8988T (cell line): Measurements from ENCODE around the gene KLK15.
"Not testable (repeated sequence)": the region's sequence is repeated elsewhere in the genome, so short reads cannot be mapped to it uniquely, and the experiment has no call there.

Experiments used
- DNase-seq: peaks from one replicate; pipeline ENCODE4 v3.0.0; 2011

Gene KLK15

GRCh38 chr19:50819636-50820035 lies 13.7 kb downstream of the KLK15 start:
- DNase-seq: no peak

GRCh38 chr19:50818859-50819472 lies 14.4 kb downstream of the KLK15 start:
- DNase-seq: no peak

- DNase-seq: peak; percentile 70
These were observed 15.2 kb downstream of the KLK15 start for GRCh38 chr19:50817941-50818858.

GRCh38 chr19:50815439-50815838 lies 17.9 kb downstream of the KLK15 start:
- DNase-seq: no peak

- no peak for DNase-seq
These were observed 18.5 kb downstream of the KLK15 start for GRCh38 chr19:50814883-50815282.

- DNase-seq: no peak
These were observed 20.9 kb downstream of the KLK15 start for GRCh38 chr19:50812474-50812873.

- DNase-seq: not testable (repeated sequence)
These were observed 21.6 kb downstream of the KLK15 start for GRCh38 chr19:50811622-50812238.

- DNase-seq: no peak
These were observed 24.5 kb downstream of the KLK15 start for GRCh38 chr19:50808856-50809255.

GRCh38 chr19:50804420-50805272 lies 28.7 kb downstream of the KLK15 start:
- peak; percentile 74 for DNase-seq

GRCh38 chr19:50803633-50804419 lies 29.5 kb downstream of the KLK15 start:
- DNase-seq: no peak

GRCh38 chr19:50801107-50801506 lies 32.3 kb downstream of the KLK15 start:
- DNase-seq: no peak

- DNase-seq: no peak
These were observed 33.9 kb downstream of the KLK15 start for GRCh38 chr19:50799547-50799851.

GRCh38 chr19:50798659-50799546 lies 34.5 kb downstream of the KLK15 start:
- no peak for DNase-seq

GRCh38 chr19:50797781-50798658 lies 35.4 kb downstream of the KLK15 start:
- DNase-seq: no peak

GRCh38 chr19:50797429-50797780 lies 36.0 kb downstream of the KLK15 start:
- DNase-seq: no peak

- no peak for DNase-seq
These were observed 36.5 kb downstream of the KLK15 start for GRCh38 chr19:50796634-50797428.

- no peak for DNase-seq
These were observed 37.2 kb downstream of the KLK15 start for GRCh38 chr19:50796128-50796633.

GRCh38 chr19:50795664-50796073 lies 37.7 kb downstream of the KLK15 start:
- no peak for DNase-seq
